ENCODE measurements around the gene CSPG4. TPM values are rescaled to one million over a fixed set of nuclear protein-coding genes. Genes with fewer than 3 reads are reported as not detected.

The CSPG4 gene
- total RNA-seq, 3 donors from 2014 or later, result 6.3 to 42.9 (median 17.0) TPM

- Histone ChIP-seq H3K27ac (peak overlapping the region; percentile 87 to 95), H3K4me3 (peak overlapping the region in 1 of 3 donors; percentile 46), H3K4me1 (peaks cover 14 to 17% of the 10 kb centered on the region in 2 donors), H3K9me3 (no peaks in the 10 kb centered on the region), H3K36me3 (no peaks in the 10 kb centered on the region), H3K27me3 (no peaks in the 10 kb centered on the region)
- intact Hi-C loops (cut with DNase I; ENCODE audit: low total_unique reads), result no loop called here
- TF ChIP-seq POLR2AphosphoS5 (IDR thresholded peaks at IDR 0.05) (peak in 1 of 3 donors; percentile 6), POLR2A (IDR thresholded peaks at IDR 0.05) (no peak), CTCF (IDR thresholded peaks at IDR 0.05) (no peak)
- no peak for DNase-seq (ENCODE audit: low spot score in 2 of 2)
Observed at GRCh38 chr15:75661756-75662140, 50.9 kb downstream of the CSPG4 start.

GRCh38 chr15:75661100-75661755 lies 51.4 kb downstream of the CSPG4 start:
- Histone ChIP-seq H3K4me3 (peak overlapping the region in 2 of 3 donors; percentile 21 to 46), H3K9me3 (no peaks in the 10 kb centered on the region), H3K27ac (peak overlapping the region; percentile 87 to 95), H3K27me3 (no peaks in the 10 kb centered on the region), H3K4me1 (peaks cover 14 to 17% of the 10 kb centered on the region in 2 donors), H3K36me3 (no peaks in the 10 kb centered on the region)
- DNase-seq (ENCODE audit: low spot score in 2 of 2), result peak; percentile 84 to 89
- intact Hi-C loops (cut with DNase I; ENCODE audit: low total_unique reads), result no loop called here
- no peak for TF ChIP-seq POLR2A (IDR thresholded peaks at IDR 0.05)

DNA sequence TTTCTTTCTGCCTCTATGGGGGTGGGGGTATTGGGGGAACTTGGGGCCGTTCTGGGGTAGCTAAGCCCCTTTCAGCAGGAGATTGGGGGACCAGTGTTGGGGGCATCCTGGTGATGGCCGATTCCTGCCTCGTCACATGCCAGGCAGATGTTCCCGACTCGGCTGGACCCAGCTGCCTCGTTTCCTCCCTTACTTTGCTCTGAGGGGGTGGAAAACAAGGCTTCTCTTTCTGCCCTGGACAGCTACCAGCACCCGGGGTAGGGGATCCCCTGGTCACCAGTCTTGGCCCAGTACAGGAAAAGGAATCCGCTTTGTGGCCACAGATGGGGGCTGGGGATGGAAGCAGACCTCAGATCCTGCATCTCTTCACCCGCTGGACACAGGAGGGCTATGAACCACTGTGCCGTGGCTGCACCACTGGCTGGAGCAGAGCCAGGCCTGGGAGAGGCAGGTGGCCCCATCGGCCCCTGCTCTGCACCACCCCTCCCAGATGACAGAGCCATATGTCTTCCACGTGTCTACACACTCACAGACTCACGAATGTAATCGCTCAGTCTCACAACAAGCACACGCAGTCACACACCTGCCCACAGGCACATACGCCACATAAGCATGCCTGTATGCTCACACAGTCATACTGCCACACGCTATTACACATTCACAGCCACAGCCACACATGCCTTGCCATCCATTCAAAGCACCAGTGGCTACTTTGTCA lies 52.6 kb downstream of the CSPG4 start:
- Histone ChIP-seq H3K27ac (peak overlapping the region; percentile 87 to 95), H3K4me3 (no peak overlapping the region), H3K27me3 (no peaks in the 10 kb centered on the region), H3K36me3 (no peaks in the 10 kb centered on the region), H3K4me1 (peaks cover 14 to 23% of the 10 kb centered on the region in 2 donors), H3K9me3 (no peaks in the 10 kb centered on the region)
- no peak for DNase-seq (ENCODE audit: low spot score in 2 of 2)
- intact Hi-C loops (cut with DNase I; ENCODE audit: low total_unique reads), result no loop called here
- no peak for TF ChIP-seq POLR2A (IDR thresholded peaks at IDR 0.05)
- TF ChIP-seq POLR2AphosphoS5 (IDR thresholded peaks at IDR 0.05), result no peak
- no peak for TF ChIP-seq CTCF (IDR thresholded peaks at IDR 0.05)

- Histone ChIP-seq H3K27me3 (no peaks in the 10 kb centered on the region), H3K9me3 (no peaks in the 10 kb centered on the region), H3K4me1 (peaks cover 14 to 25% of the 10 kb centered on the region in 2 donors), H3K4me3 (no peak overlapping the region), H3K27ac (peak overlapping the region; percentile 87 to 95), H3K36me3 (no peaks in the 10 kb centered on the region)
- intact Hi-C loops (cut with DNase I; ENCODE audit: low total_unique reads), result no loop called here
- no peak for DNase-seq (ENCODE audit: low spot score in 2 of 2)
- TF ChIP-seq CTCF (IDR thresholded peaks at IDR 0.05), result no peak
- TF ChIP-seq POLR2AphosphoS5 (IDR thresholded peaks at IDR 0.05), result no peak
- no peak for TF ChIP-seq POLR2A (IDR thresholded peaks at IDR 0.05)
Observed at GRCh38 chr15:75659141-75659771, 53.4 kb downstream of the CSPG4 start.

- intact Hi-C loops (cut with DNase I; ENCODE audit: low total_unique reads), result no loop called here
- no peak overlapping the region for H3K4me3 ChIP-seq
- TF ChIP-seq CTCF (IDR thresholded peaks at IDR 0.05), result no peak
- no peak for TF ChIP-seq POLR2A (IDR thresholded peaks at IDR 0.05)
- no peak for TF ChIP-seq POLR2AphosphoS5 (IDR thresholded peaks at IDR 0.05)
- H3K36me3 ChIP-seq, result no peaks in the 10 kb centered on the region
- H3K4me1 ChIP-seq, result peaks cover 13 to 45% of the 10 kb centered on the region in 2 donors
- no peak overlapping the region for H3K27ac ChIP-seq
- H3K27me3 ChIP-seq, result no peaks in the 10 kb centered on the region
- no peak for DNase-seq (ENCODE audit: low spot score in 2 of 2)
- no peaks in the 10 kb centered on the region for H3K9me3 ChIP-seq
Observed at GRCh38 chr15:75656813-75657212, 55.8 kb downstream of the CSPG4 start.

Measured in breast epithelium (tissue), 4 donors.